Kidney (tissue), 14 donors: Measurements from ENCODE around the gene ZNF555. TPM values are rescaled to one million over a fixed set of nuclear protein-coding genes. Genes with fewer than 3 reads are reported as not detected.

Experiments
- DNase-seq, 5 donors: peaks; one replicate each; pipeline ENCODE4 v3.0.0-alpha.2; 2013 to 2020
- FAIRE-seq: peaks from 2 replicates; lab custom pipeline; 2012; peaks lifted over from hg19 to GRCh38; lab: Jason Lieb, UNC
- H3K27ac ChIP-seq, 2 donors: one replicate each; pipeline ENCODE4 v1.7.0; 2013; ENCODE audit warnings: low read depth in 2 of 2, low read length in 2 of 2, inconsistent platforms in 1 of 2
- H3K27me3 ChIP-seq: one replicate; pipeline ENCODE4 v1.7.1; 2013; ENCODE audit warnings: low read length, inconsistent platforms; ENCODE audit not compliant: control insufficient read depth, insufficient read depth
- H3K36me3 ChIP-seq, 3 donors: one replicate each; pipeline versions ENCODE4 v1.7.0 to v1.7.1; 2013; ENCODE audit warnings: low read length in 3 of 3, control low read depth in 1 of 3, inconsistent platforms in 1 of 3; ENCODE audit not compliant: insufficient read depth in 3 of 3, control insufficient read depth in 2 of 3
- H3K4me1 ChIP-seq, 3 donors: one replicate each; pipeline versions ENCODE4 v1.7.0 to v1.7.1; 2013; ENCODE audit warnings: low read length in 3 of 3, inconsistent platforms in 1 of 3, low read depth in 1 of 3; ENCODE audit not compliant: control insufficient read depth in 2 of 3, insufficient read depth in 2 of 3
- H3K4me3 ChIP-seq, 3 donors: one replicate each; pipeline versions ENCODE4 v1.7.0 to v1.8.1; 2013; ENCODE audit warnings: low read length in 3 of 3, control low read depth in 1 of 3, inconsistent platforms in 1 of 3
- H3K9ac ChIP-seq, 3 donors: one replicate each; pipeline versions ENCODE4 v1.7.0 to v1.7.1; 2013; ENCODE audit warnings: low read length in 3 of 3, control low read depth in 1 of 3, inconsistent platforms in 1 of 3
- H3K9me3 ChIP-seq, 3 donors: one replicate each; pipeline versions ENCODE4 v1.7.0 to v1.7.1; 2013; ENCODE audit warnings: low read length in 3 of 3, control low read depth in 1 of 3, inconsistent platforms in 1 of 3; ENCODE audit not compliant: control insufficient read depth in 2 of 3, insufficient read depth in 1 of 3
- intact Hi-C: fragments of 100-400 bp; cut with DNase I; formaldehyde crosslinking; loops from one replicate; pipeline ENCODE4 v1.11.1; 2022
- polyA plus RNA-seq: library from polyadenylated mRNA; stranded (reverse); fragments of 350-450 nt; fragmentation: Illumina TruSeq; extraction: RNeasy Lipid Tissue Mini Kit (QIAGEN cat#74804); gene quantifications from one replicate; pipeline ENCODE4 v1.2.3, GENCODE V29; 2014; ENCODE audit warnings: low read depth, low replicate concordance; ENCODE audit not compliant: insufficient read depth
- total RNA-seq: library from RNA; stranded (reverse); fragmentation: NEBNext Ultra II Directional; extraction: Animal tissue kit (Norgen Biotek cat#: 25700); gene quantifications from one replicate; pipeline ENCODE4 v1.2.1, GENCODE V29; 2021
- TF ChIP-seq, protein P1 (sequence below): IDR thresholded peaks from 3 replicates; pipeline ENCODE4 v1.5.1; 2012; ENCODE audit warnings: mild to moderate bottlenecking, moderate library complexity, borderline replicate concordance; ENCODE audit not compliant: insufficient read depth; ENCODE audit errors: extremely low read depth
- donor health status: control.
- donor health status: control.
- donor health status: control.
- donor health status: control.
- donor health status: control.
- donor health status: DM: yes; HTN: yes; CAD: no.
- donor health status: Normal renal cell carcinoma (clear cell type).

ZNF555 gene
- total and polyA plus RNA-seq, 2 donors from 2014 or later, result 3.9 to 9.8 TPM

DNA sequence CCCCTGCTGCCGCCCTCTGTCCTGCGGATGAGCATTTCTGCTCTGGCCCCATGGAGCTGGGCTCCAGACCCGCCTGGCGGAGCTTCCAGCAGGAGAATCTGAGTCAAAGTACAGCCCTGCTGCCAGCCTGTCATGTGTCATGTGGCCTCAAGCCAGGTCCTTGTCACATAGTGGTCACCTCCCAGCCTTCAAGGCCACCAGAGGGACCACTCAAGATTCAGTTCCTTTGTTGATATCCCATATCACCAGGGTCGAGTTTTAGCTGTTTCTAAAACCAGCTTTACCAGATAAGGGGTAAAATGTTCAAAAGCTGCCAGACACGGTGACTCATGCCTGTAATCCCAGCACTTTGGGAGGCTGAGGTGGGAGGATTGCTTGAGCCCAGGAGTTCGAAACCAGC, 42.5 kb upstream of the ZNF555 start:
- Histone ChIP-seq H3K9ac (no peak overlapping the region), H3K9me3 (no peaks in the 10 kb centered on the region), H3K36me3 (peaks cover 0 to 5% (median 2%) of the 10 kb centered on the region in 3 donors), H3K4me1 (no peaks in the 10 kb centered on the region), H3K27me3 (no peaks in the 10 kb centered on the region), H3K4me3 (no peak overlapping the region), H3K27ac (no peak overlapping the region)
- intact Hi-C loops, result no loop called here
- TF ChIP-seq, protein P1, sequence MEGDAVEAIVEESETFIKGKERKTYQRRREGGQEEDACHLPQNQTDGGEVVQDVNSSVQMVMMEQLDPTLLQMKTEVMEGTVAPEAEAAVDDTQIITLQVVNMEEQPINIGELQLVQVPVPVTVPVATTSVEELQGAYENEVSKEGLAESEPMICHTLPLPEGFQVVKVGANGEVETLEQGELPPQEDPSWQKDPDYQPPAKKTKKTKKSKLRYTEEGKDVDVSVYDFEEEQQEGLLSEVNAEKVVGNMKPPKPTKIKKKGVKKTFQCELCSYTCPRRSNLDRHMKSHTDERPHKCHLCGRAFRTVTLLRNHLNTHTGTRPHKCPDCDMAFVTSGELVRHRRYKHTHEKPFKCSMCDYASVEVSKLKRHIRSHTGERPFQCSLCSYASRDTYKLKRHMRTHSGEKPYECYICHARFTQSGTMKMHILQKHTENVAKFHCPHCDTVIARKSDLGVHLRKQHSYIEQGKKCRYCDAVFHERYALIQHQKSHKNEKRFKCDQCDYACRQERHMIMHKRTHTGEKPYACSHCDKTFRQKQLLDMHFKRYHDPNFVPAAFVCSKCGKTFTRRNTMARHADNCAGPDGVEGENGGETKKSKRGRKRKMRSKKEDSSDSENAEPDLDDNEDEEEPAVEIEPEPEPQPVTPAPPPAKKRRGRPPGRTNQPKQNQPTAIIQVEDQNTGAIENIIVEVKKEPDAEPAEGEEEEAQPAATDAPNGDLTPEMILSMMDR, result no peak
- FAIRE-seq (no peak), DNase-seq (no peak)

DNA sequence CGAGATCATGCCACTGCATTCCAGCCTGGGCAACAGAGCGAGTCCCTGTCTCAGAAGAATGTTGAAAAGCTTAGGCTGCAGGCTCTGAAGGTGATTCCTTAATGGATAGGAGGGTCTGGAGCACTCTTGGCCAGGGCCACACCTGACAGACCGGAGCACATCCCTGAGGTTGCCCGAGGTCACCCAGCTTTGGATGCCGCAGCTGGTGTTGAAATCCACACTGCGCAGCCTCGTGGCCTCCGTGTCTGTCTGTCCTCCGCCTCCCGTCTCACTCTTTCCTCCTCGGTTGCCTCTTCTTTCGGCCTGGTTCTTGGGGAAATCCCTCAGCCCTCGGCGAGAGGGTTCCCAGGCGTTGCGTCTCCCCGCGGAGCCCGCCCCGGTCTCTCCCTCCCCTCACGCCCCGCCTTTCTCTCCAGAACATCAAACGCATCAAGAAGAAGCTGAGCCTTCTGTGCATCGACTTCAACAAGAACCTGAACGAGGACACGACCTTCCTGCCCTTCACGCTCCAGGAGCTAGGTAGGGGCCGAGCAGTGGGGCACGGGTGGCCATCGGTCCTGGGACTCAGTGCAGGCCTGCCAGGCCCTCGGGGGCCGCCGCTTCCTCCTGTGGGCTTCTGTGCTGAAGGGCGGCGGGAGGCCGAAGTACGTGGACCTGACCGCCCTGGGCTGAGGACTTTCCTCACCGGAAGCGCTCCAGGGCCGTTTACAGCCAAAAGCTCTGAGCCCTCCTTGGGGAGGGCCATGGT, 41.8 kb upstream of the ZNF555 start:
- Histone ChIP-seq H3K27ac (no peak overlapping the region), H3K9me3 (no peaks in the 10 kb centered on the region), H3K4me1 (no peaks in the 10 kb centered on the region), H3K9ac (no peak overlapping the region), H3K36me3 (peaks cover 0 to 5% (median 2%) of the 10 kb centered on the region in 3 donors), H3K4me3 (no peak overlapping the region), H3K27me3 (no peaks in the 10 kb centered on the region)
- intact Hi-C loops, result no loop called here
- FAIRE-seq, result no peak
- no peak for DNase-seq
- TF ChIP-seq, protein P1, result no peak

GRCh38 chr19:2800506-2800905, 40.8 kb upstream of the ZNF555 start:
- FAIRE-seq (no peak), DNase-seq (peak in 1 of 5 donors; percentile 74)
- Histone ChIP-seq H3K27ac (no peak overlapping the region), H3K4me3 (no peak overlapping the region), H3K9ac (no peak overlapping the region), H3K4me1 (no peaks in the 10 kb centered on the region), H3K36me3 (peaks cover 0 to 4% (median 2%) of the 10 kb centered on the region in 3 donors), H3K9me3 (no peaks in the 10 kb centered on the region), H3K27me3 (no peaks in the 10 kb centered on the region)
- intact Hi-C loops, result no loop called here
- TF ChIP-seq, protein P1, result no peak
